ENCODE data around the gene COX5B. TPM values are rescaled to one million over a fixed set of nuclear protein-coding genes. Genes with fewer than 3 reads are reported as not detected.
"Not testable (repeated sequence)": the region's sequence is repeated elsewhere in the genome, so short reads cannot be mapped to it uniquely, and the experiment has no call there.

Gene COX5B
- total and polyA plus RNA-seq, 2 donors, result 247 to 253 TPM

DNA sequence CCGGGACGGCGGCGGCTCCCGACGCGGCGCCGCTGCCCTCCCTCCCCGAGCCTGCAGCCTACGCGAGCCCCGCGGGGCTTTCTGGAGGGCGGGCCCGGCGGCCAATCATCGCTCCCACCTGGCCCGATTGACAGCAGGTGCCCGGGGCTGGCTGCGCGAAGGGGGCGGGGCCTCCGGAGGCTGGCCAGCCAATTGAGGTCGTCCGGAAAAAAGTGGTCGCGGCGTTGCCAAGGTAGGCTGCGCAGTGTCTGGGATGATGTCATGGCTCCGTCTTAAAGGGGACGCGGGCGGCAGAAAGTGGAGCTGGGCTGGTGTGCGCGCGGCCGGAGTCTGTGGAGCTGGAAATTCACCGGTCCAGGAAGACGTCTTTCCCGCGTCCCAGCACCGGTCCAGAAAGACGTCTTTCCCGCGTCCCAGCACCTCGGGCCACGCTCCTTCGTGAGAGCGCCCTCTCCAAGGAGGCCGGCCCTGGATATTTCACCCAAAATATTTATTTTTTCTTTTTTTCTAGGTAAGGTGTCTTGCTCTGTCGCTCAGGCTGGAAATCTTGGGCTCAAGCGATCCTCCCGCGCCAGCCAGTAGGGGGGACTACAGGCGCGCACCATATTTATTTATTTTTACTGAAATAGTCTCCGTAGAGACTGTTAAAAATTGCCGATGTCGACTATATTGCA, 18.2 kb downstream of the COX5B start, which contains the start of gene ACTR1B:
Gene ACTR1B, minus strand, starts transcription at position 83 of the 674 bp plus-strand sequence. CDS start 154 bp downstream, outside the sequence.
- no peaks in the 10 kb centered on the region for H3K27me3 ChIP-seq (ENCODE audit: control insufficient read depth in 2 of 2, insufficient read depth in 1 of 2, low read length in 1 of 2)
- peak within 1 kb of the TSS; percentile 72 to 97 for H3K4me3 ChIP-seq (ENCODE audit: low read length in 2 of 2)
- peaks cover 9 to 24% of the 10 kb centered on the region in 2 donors for H3K4me1 ChIP-seq (ENCODE audit: control insufficient read depth in 2 of 2, insufficient read depth in 2 of 2, low read length in 2 of 2)
- peak within 1 kb of the TSS; percentile 90 to 95 for H3K27ac ChIP-seq (ENCODE audit: low read depth in 1 of 2, low read length in 1 of 2)
- H3K36me3 ChIP-seq (ENCODE audit: control insufficient read depth in 2 of 2, insufficient read depth in 2 of 2, low read length in 1 of 2), result peaks cover 18% of the 10 kb centered on the region in 2 donors
- DNase-seq (ENCODE audit: low read depth in 6 of 9, low spot score in 9 of 9), result peak; percentile 91 to 99 (median 96)
- under 1% methylated on average over 60 of the region's 60 CpGs for WGBS
- no peaks in the 10 kb centered on the region for H3K9me3 ChIP-seq (ENCODE audit: control insufficient read depth in 2 of 2, insufficient read depth in 1 of 2, low read length in 1 of 2)

DNA sequence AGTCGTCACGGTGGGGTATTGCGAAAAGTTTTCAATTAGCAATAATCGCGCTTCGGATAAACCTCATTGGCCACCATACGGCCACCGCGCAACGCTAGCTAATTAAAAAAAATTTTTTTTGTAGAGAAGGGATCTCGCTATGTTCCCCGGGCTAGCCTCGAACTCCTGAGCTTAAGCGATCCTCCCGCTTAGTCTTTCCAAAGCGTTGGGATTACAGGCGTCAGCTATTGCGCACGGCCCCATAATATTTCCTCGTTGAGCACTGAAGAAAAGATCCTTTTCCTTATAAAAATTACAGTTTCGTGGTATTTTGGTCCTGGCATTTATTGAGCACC, 18.7 kb downstream of the COX5B start:
- peak overlapping the region; percentile 90 to 95 for H3K27ac ChIP-seq (ENCODE audit: low read depth in 1 of 2, low read length in 1 of 2)
- no peaks in the 10 kb centered on the region for H3K27me3 ChIP-seq (ENCODE audit: control insufficient read depth in 2 of 2, insufficient read depth in 1 of 2, low read length in 1 of 2)
- peaks cover 9 to 24% of the 10 kb centered on the region in 2 donors for H3K4me1 ChIP-seq (ENCODE audit: control insufficient read depth in 2 of 2, insufficient read depth in 2 of 2, low read length in 2 of 2)
- H3K4me3 ChIP-seq (ENCODE audit: low read length in 2 of 2), result peak overlapping the region; percentile 72 to 97
- peak in 1 of 9 donors; percentile 3 for DNase-seq (ENCODE audit: low read depth in 6 of 9, low spot score in 9 of 9)
- H3K9me3 ChIP-seq (ENCODE audit: control insufficient read depth in 2 of 2, insufficient read depth in 1 of 2, low read length in 1 of 2), result no peaks in the 10 kb centered on the region
- WGBS, result 10% methylated on average over 21 of the region's 21 CpGs
- H3K36me3 ChIP-seq (ENCODE audit: control insufficient read depth in 2 of 2, insufficient read depth in 2 of 2, low read length in 1 of 2), result peaks cover 14 to 15% of the 10 kb centered on the region in 2 donors

DNA sequence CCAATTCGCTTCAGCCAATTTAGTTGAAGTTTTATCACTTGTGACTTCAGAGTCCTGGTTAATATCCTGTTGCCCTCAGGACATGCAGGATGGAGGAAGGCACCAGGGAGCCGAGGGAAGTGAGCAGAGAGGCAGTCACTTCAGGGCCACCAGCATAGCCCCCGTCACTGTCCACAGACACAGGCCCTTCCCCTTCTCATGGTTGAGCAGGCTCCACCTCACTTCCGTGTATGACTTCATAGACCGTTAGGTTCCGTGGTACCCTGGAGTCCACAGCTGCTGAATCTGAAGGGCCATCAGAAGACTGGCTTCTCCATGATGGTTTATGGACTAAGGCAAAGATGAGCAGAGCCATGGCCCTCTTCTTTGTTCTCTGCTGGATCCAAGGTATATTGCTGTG, 23.6 kb downstream of the COX5B start, which contains the start of gene C2orf92:
Gene C2orf92, plus strand, starts transcription at position 266 of the 400 bp plus-strand sequence. Its CDS starts 76 bp downstream, at position 342.
- Histone ChIP-seq H3K9me3 (ENCODE audit: control insufficient read depth in 2 of 2, insufficient read depth in 1 of 2, low read length in 1 of 2) (no peaks in the 10 kb centered on the region), H3K27me3 (ENCODE audit: control insufficient read depth in 2 of 2, insufficient read depth in 1 of 2, low read length in 1 of 2) (no peaks in the 10 kb centered on the region), H3K4me3 (ENCODE audit: low read length in 2 of 2) (no peak within 1 kb of the TSS), H3K27ac (ENCODE audit: low read depth in 1 of 2, low read length in 1 of 2) (no peak within 1 kb of the TSS), H3K36me3 (ENCODE audit: control insufficient read depth in 2 of 2, insufficient read depth in 2 of 2, low read length in 1 of 2) (no peaks in the 10 kb centered on the region), H3K4me1 (ENCODE audit: control insufficient read depth in 2 of 2, insufficient read depth in 2 of 2, low read length in 2 of 2) (peaks cover 0 to 13% of the 10 kb centered on the region in 2 donors)
- no peak for DNase-seq (ENCODE audit: low read depth in 6 of 9, low spot score in 9 of 9)
- 95% methylated on average over 6 of the region's 6 CpGs for WGBS

DNA sequence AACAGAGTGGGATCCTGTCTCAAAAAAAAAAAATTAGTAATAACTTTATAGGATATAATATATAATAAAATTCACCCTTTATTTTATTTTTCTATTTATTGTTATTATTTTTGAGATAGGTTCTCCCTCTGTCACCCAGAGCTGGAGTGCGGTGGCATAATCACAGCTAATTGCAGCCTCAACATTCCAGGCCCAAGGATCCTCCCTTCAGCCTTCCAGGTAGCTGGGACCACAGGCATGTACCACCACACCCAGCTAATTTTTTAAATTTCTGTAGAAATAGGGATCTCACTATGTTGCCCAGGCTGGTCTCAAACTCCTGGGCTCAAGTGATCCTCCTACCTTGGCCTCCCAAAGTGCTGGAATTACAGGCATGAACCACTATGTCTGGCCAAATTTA, 24.6 kb downstream of the COX5B start:
- Histone ChIP-seq H3K27me3 (ENCODE audit: control insufficient read depth in 2 of 2, insufficient read depth in 1 of 2, low read length in 1 of 2) (no peaks in the 10 kb centered on the region), H3K4me1 (ENCODE audit: control insufficient read depth in 2 of 2, insufficient read depth in 2 of 2, low read length in 2 of 2) (peaks cover 0 to 5% of the 10 kb centered on the region in 2 donors), H3K36me3 (ENCODE audit: control insufficient read depth in 2 of 2, insufficient read depth in 2 of 2, low read length in 1 of 2) (no peaks in the 10 kb centered on the region), H3K4me3 (ENCODE audit: low read length in 2 of 2) (no peak overlapping the region), H3K9me3 (ENCODE audit: control insufficient read depth in 2 of 2, insufficient read depth in 1 of 2, low read length in 1 of 2) (no peaks in the 10 kb centered on the region), H3K27ac (ENCODE audit: low read depth in 1 of 2, low read length in 1 of 2) (no peak overlapping the region)
- 100% methylated on average over 1 of the region's 1 CpG for WGBS
- DNase-seq (ENCODE audit: low read depth in 6 of 9, low spot score in 9 of 9), result no peak

DNA sequence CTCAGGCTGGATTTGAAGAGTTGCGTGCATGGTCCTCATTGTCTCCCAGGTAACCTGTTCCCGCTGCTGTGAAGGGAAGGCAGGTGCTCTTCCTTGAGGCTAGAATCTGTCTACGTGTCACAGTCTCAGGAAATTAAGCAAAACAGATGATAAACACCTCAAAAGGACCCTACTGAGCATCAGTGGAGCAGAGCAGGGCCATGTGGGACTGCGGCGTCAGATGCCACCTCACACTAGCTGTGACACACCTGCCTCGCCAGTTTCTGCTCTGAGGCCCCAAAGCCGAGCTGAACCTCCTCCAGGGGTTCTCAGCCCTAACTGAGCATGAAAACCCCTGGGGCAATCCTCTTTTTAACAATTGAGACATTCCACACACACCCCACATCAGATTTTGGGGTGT, 25.7 kb downstream of the COX5B start:
- no peak for DNase-seq (ENCODE audit: low read depth in 6 of 9, low spot score in 9 of 9)
- WGBS, result 96% methylated on average over 7 of the region's 7 CpGs
- no peak overlapping the region for H3K4me3 ChIP-seq (ENCODE audit: low read length in 2 of 2)
- peaks cover 0 to 5% of the 10 kb centered on the region in 2 donors for H3K4me1 ChIP-seq (ENCODE audit: control insufficient read depth in 2 of 2, insufficient read depth in 2 of 2, low read length in 2 of 2)
- no peak overlapping the region for H3K27ac ChIP-seq (ENCODE audit: low read depth in 1 of 2, low read length in 1 of 2)
- H3K36me3 ChIP-seq (ENCODE audit: control insufficient read depth in 2 of 2, insufficient read depth in 2 of 2, low read length in 1 of 2), result no peaks in the 10 kb centered on the region
- no peaks in the 10 kb centered on the region for H3K27me3 ChIP-seq (ENCODE audit: control insufficient read depth in 2 of 2, insufficient read depth in 1 of 2, low read length in 1 of 2)
- no peaks in the 10 kb centered on the region for H3K9me3 ChIP-seq (ENCODE audit: control insufficient read depth in 2 of 2, insufficient read depth in 1 of 2, low read length in 1 of 2)

DNA sequence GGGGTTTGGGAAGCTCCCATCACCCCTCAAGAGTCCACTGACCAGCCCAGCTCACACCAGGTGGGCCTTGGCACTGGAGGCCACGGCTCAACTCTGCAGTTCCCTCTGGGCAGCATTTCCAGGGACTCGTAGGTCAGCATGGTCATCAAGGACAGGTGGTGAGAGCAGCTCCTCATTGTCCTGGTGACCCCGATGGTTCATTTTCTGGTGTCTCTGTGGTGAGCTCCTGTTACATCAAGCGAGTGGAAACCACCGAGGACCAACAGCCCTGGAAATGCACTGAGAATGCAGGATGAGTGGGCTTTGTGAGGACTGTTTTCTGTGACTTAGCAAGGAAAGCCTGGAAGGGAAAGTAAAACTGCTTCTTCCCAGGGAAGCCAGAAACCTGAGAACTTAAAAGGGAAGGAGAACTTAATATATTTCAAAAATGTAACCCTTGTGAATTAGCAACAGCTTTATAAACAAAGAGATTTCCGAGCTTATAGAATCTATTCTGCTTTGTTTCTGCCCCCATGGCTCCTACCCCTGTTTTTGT, 26.8 kb downstream of the COX5B start:
- not testable (repeated sequence) for H3K27me3 ChIP-seq (ENCODE audit: control insufficient read depth in 2 of 2, insufficient read depth in 1 of 2, low read length in 1 of 2); H3K4me1 ChIP-seq (ENCODE audit: control insufficient read depth in 2 of 2, insufficient read depth in 2 of 2, low read length in 2 of 2); DNase-seq (ENCODE audit: low read depth in 6 of 9, low spot score in 9 of 9); H3K4me3 ChIP-seq (ENCODE audit: low read length in 2 of 2); H3K27ac ChIP-seq (ENCODE audit: low read depth in 1 of 2, low read length in 1 of 2); H3K9me3 ChIP-seq (ENCODE audit: control insufficient read depth in 2 of 2, insufficient read depth in 1 of 2, low read length in 1 of 2); H3K36me3 ChIP-seq (ENCODE audit: control insufficient read depth in 2 of 2, insufficient read depth in 2 of 2, low read length in 1 of 2)
- 94% methylated on average over 6 of the region's 6 CpGs for WGBS

DNA sequence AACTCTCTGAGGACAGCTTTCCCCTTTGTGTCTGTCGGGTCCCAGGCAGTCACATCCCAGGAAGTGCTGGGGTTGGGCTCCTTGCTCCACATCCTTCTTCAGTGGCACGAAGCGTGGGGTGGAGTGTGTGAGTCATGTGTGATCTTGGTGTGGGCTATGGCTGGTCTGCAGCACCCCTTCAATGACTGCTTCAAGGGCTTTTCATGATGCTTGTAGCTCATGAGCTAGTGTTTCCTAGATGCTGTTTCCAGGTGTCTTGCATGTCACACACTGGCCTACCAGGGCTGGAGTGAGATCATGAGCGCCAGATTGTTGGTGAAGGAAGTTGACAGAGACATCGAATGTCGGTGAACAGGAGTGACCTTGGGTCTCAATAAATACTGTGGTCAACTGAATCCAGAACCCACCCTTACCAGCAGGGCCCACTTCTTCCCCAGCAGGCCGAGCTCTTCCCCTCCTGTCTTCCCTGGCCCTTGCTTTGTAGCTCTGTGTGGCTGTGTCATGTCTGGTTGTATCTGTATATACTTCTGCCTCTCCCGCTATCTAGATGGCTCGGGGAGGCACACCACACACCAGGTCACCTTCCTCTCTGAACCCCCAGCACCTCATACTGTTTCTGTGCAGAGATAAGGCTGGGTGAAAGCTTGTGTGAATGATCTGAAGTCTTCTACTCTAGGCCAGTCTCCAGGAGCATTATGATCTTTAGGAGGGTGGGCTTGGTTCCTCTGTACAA, 27.5 kb downstream of the COX5B start:
- no peak overlapping the region for H3K4me3 ChIP-seq (ENCODE audit: low read length in 2 of 2)
- H3K4me1 ChIP-seq (ENCODE audit: control insufficient read depth in 2 of 2, insufficient read depth in 2 of 2, low read length in 2 of 2), result peaks cover 0 to 5% of the 10 kb centered on the region in 2 donors
- H3K27me3 ChIP-seq (ENCODE audit: control insufficient read depth in 2 of 2, insufficient read depth in 1 of 2, low read length in 1 of 2), result no peaks in the 10 kb centered on the region
- no peaks in the 10 kb centered on the region for H3K9me3 ChIP-seq (ENCODE audit: control insufficient read depth in 2 of 2, insufficient read depth in 1 of 2, low read length in 1 of 2)
- DNase-seq (ENCODE audit: low read depth in 6 of 9, low spot score in 9 of 9), result no peak
- WGBS, result 85% methylated on average over 9 of the region's 9 CpGs
- peak overlapping the region in 1 of 2 donors; percentile 0 for H3K27ac ChIP-seq (ENCODE audit: low read depth in 1 of 2, low read length in 1 of 2)
- H3K36me3 ChIP-seq (ENCODE audit: control insufficient read depth in 2 of 2, insufficient read depth in 2 of 2, low read length in 1 of 2), result no peaks in the 10 kb centered on the region

DNA sequence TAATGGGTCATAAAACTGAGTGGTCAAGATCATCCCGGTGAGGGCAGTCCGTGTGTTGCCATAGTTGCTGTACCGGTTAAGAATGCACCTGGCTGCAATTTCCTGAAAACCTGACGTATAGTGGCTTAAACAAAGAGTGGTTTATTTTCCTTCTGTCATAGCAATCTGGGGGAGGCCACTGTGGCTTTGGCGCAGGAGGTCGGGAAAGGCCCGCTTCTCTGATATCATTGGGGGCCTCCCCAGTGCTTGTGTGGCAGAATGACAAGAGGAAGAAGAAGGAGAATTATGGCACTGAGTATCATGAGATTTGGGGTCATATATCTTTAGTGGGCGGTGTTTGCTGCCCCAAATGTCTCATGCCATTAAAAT, 28.0 kb downstream of the COX5B start:
- H3K27ac ChIP-seq (ENCODE audit: low read depth in 1 of 2, low read length in 1 of 2), result no peak overlapping the region
- WGBS, result 41% methylated on average over 8 of the region's 8 CpGs
- no peak for DNase-seq (ENCODE audit: low read depth in 6 of 9, low spot score in 9 of 9)

More for the DNA sequence above, 28.0 kb downstream of the COX5B start:
- no peaks in the 10 kb centered on the region for H3K36me3 ChIP-seq (ENCODE audit: control insufficient read depth in 2 of 2, insufficient read depth in 2 of 2, low read length in 1 of 2)
- no peaks in the 10 kb centered on the region for H3K27me3 ChIP-seq (ENCODE audit: control insufficient read depth in 2 of 2, insufficient read depth in 1 of 2, low read length in 1 of 2)
- H3K4me3 ChIP-seq (ENCODE audit: low read length in 2 of 2), result no peak overlapping the region
- no peaks in the 10 kb centered on the region for H3K9me3 ChIP-seq (ENCODE audit: control insufficient read depth in 2 of 2, insufficient read depth in 1 of 2, low read length in 1 of 2)
- H3K4me1 ChIP-seq (ENCODE audit: control insufficient read depth in 2 of 2, insufficient read depth in 2 of 2, low read length in 2 of 2), result peaks cover 0 to 5% of the 10 kb centered on the region in 2 donors

All from thymus (tissue), 11 donors.